Astrocyte (in vitro differentiated cells and primary cell): Measurements from ENCODE around the gene SPAG9. TPM values are rescaled to one million over a fixed set of nuclear protein-coding genes. Genes with fewer than 3 reads are reported as not detected.

Experiments
- DNase-seq: peaks from one replicate; pipeline ENCODE4 v3.0.0-alpha.2; 2010; ENCODE audit warnings: low read depth
- FAIRE-seq: peaks from 2 replicates; lab custom pipeline; 2011; peaks lifted over from hg19 to GRCh38; lab: Jason Lieb, UNC
- H2AFZ ChIP-seq: 2 replicates; pipeline ENCODE4 v1.6.0; 2012; ENCODE audit warnings: low read depth, low read length, inconsistent platforms
- H3K27ac ChIP-seq: 2 replicates; pipeline ENCODE4 v1.5.1; 2011; ENCODE audit warnings: low read depth, low read length, inconsistent platforms
- H3K27me3 ChIP-seq: 2 replicates; pipeline ENCODE4 v1.6.0; 2011; ENCODE audit warnings: low read length, inconsistent platforms; ENCODE audit not compliant: insufficient read depth
- H3K36me3 ChIP-seq: 2 replicates; pipeline ENCODE4 v1.5.1; 2011; ENCODE audit warnings: low read length, inconsistent platforms; ENCODE audit not compliant: insufficient read depth
- H3K4me1 ChIP-seq: 2 replicates; pipeline ENCODE4 v1.5.1; 2011; ENCODE audit warnings: low read length, inconsistent platforms; ENCODE audit not compliant: insufficient read depth
- H3K4me2 ChIP-seq: 2 replicates; pipeline ENCODE4 v1.6.0; 2012; ENCODE audit warnings: low read length, inconsistent platforms
- H3K4me3 ChIP-seq: 2 replicates; pipeline ENCODE4 v1.5.1; 2011; ENCODE audit warnings: low read depth, mild to moderate bottlenecking, low read length, inconsistent platforms; ENCODE audit not compliant: insufficient read depth
- H3K79me2 ChIP-seq: 2 replicates; pipeline ENCODE4 v1.6.0; 2012; ENCODE audit warnings: mild to moderate bottlenecking, low read length, inconsistent platforms; ENCODE audit not compliant: insufficient read depth
- H3K9ac ChIP-seq: 2 replicates; pipeline ENCODE4 v1.6.0; 2012; ENCODE audit warnings: mild to moderate bottlenecking, low read length, inconsistent platforms
- H3K9me3 ChIP-seq: 2 replicates; pipeline ENCODE4 v1.5.1; 2012; ENCODE audit warnings: low read depth, mild to moderate bottlenecking, low read length, inconsistent platforms; ENCODE audit not compliant: insufficient read depth
- H4K20me1 ChIP-seq: 2 replicates; pipeline ENCODE4 v1.6.0; 2012; ENCODE audit warnings: low read length, inconsistent platforms; ENCODE audit not compliant: insufficient read depth
- H3K27ac Mint-ChIP-seq: one replicate; pipeline ENCODE4 v1.8.0; 2021; ENCODE audit warnings: mild to moderate bottlenecking, mixed read lengths; ENCODE audit not compliant: unreplicated experiment
- H3K27me3 Mint-ChIP-seq: one replicate; pipeline ENCODE4 v1.8.0; 2021; ENCODE audit warnings: low read depth, mixed read lengths; ENCODE audit not compliant: unreplicated experiment
- H3K36me3 Mint-ChIP-seq: one replicate; pipeline ENCODE4 v1.8.0; 2021; ENCODE audit warnings: low read depth, mixed read lengths; ENCODE audit not compliant: unreplicated experiment
- H3K4me1 Mint-ChIP-seq: one replicate; pipeline ENCODE4 v1.8.0; 2021; ENCODE audit warnings: low read depth, mixed read lengths; ENCODE audit not compliant: unreplicated experiment
- H3K4me3 Mint-ChIP-seq: one replicate; pipeline ENCODE4 v1.8.0; 2021; ENCODE audit warnings: mild to moderate bottlenecking, moderate library complexity, mixed read lengths; ENCODE audit not compliant: unreplicated experiment
- H3K9me3 Mint-ChIP-seq: one replicate; pipeline ENCODE4 v1.8.0; 2021; ENCODE audit warnings: mild to moderate bottlenecking, mixed read lengths; ENCODE audit not compliant: unreplicated experiment
- CTCF ChIP-seq: IDR thresholded peaks from 2 replicates; pipeline ENCODE4 v1.5.1; 2011; ENCODE audit warnings: low read depth, mild to moderate bottlenecking, inconsistent platforms, low read length, moderate library complexity; ENCODE audit not compliant: insufficient read depth
- EZH2 ChIP-seq: IDR thresholded peaks from 2 replicates; pipeline ENCODE4 v1.6.1; 2012; ENCODE audit warnings: mild to moderate bottlenecking, low read length, inconsistent platforms; ENCODE audit not compliant: insufficient read depth
- total RNA-seq: library from RNA; stranded (reverse); gene quantifications from 2 replicates; pipeline ENCODE4 v1.2.1, GENCODE V29; 2021

SPAG9 gene
- total RNA-seq, 1 donor from 2014 or later: 102 TPM

GRCh38 chr17:51018541-51018940, 102.1 kb downstream of the SPAG9 start:
- Histone ChIP-seq H3K4me1 (no peaks in the 10 kb centered on the region), H2AFZ (no peak overlapping the region), H3K27me3 (no peaks in the 10 kb centered on the region), H3K4me3 (no peak overlapping the region), H4K20me1 (no peaks in the 10 kb centered on the region), H3K79me2 (no peaks in the 10 kb centered on the region), H3K27ac (no peak overlapping the region), H3K9ac (no peak overlapping the region), H3K36me3 (peaks cover 21% of the 10 kb centered on the region), H3K4me2 (no peak overlapping the region), H3K9me3 (no peaks in the 10 kb centered on the region)
- Mint-ChIP-seq H3K27ac (no peak overlapping the region), H3K4me3 (no peak overlapping the region), H3K27me3 (no peaks in the 10 kb centered on the region), H3K4me1 (peaks cover 9% of the 10 kb centered on the region), H3K36me3 (peaks cover 6% of the 10 kb centered on the region), H3K9me3 (no peaks in the 10 kb centered on the region)
- TF ChIP-seq EZH2 (no peak), CTCF (no peak)
- FAIRE-seq (no peak), DNase-seq (no peak)

- no peaks in the 10 kb centered on the region for H3K79me2 ChIP-seq
- H2AFZ ChIP-seq: no peak overlapping the region
- DNase-seq (no peak), FAIRE-seq (no peak)
- no peak overlapping the region for H3K4me3 Mint-ChIP-seq
- no peak overlapping the region for H3K9ac ChIP-seq
- no peak overlapping the region for H3K4me3 ChIP-seq
- no peaks in the 10 kb centered on the region for H3K4me1 ChIP-seq
- TF ChIP-seq EZH2: no peak
- TF ChIP-seq CTCF: no peak
- peaks cover 6% of the 10 kb centered on the region for H3K36me3 Mint-ChIP-seq
- no peaks in the 10 kb centered on the region for H3K27me3 ChIP-seq
- H3K9me3 ChIP-seq: no peaks in the 10 kb centered on the region
- H3K36me3 ChIP-seq: peaks cover 21% of the 10 kb centered on the region
- H4K20me1 ChIP-seq: no peaks in the 10 kb centered on the region
- no peaks in the 10 kb centered on the region for H3K27me3 Mint-ChIP-seq
- H3K4me2 ChIP-seq: no peak overlapping the region
- peaks cover 9% of the 10 kb centered on the region for H3K4me1 Mint-ChIP-seq
- no peak overlapping the region for H3K27ac ChIP-seq
- no peak overlapping the region for H3K27ac Mint-ChIP-seq
- H3K9me3 Mint-ChIP-seq: no peaks in the 10 kb centered on the region
Observed at GRCh38 chr17:51017270-51017669, 103.4 kb downstream of the SPAG9 start.

GRCh38 chr17:51016099-51016498, 104.6 kb downstream of the SPAG9 start:
- Histone ChIP-seq H3K79me2 (no peaks in the 10 kb centered on the region), H3K4me2 (no peak overlapping the region), H3K27me3 (no peaks in the 10 kb centered on the region), H3K36me3 (peaks cover 20% of the 10 kb centered on the region), H2AFZ (no peak overlapping the region), H3K9me3 (no peaks in the 10 kb centered on the region), H3K4me3 (no peak overlapping the region), H4K20me1 (no peaks in the 10 kb centered on the region), H3K9ac (no peak overlapping the region), H3K4me1 (no peaks in the 10 kb centered on the region), H3K27ac (no peak overlapping the region)
- no peak overlapping the region for H3K27ac Mint-ChIP-seq
- DNase-seq (no peak), FAIRE-seq (no peak)
- H3K36me3 Mint-ChIP-seq: peaks cover 6% of the 10 kb centered on the region
- TF ChIP-seq CTCF (no peak), EZH2 (no peak)
- H3K27me3 Mint-ChIP-seq: no peaks in the 10 kb centered on the region
- no peak overlapping the region for H3K4me3 Mint-ChIP-seq
- no peaks in the 10 kb centered on the region for H3K9me3 Mint-ChIP-seq
- H3K4me1 Mint-ChIP-seq: peaks cover 9% of the 10 kb centered on the region
